ENCODE measurements around the gene THBS2. TPM values are rescaled to one million over a fixed set of nuclear protein-coding genes. Genes with fewer than 3 reads are reported as not detected.

THBS2 gene
- total RNA-seq, 2 donors from 2014 or later: 16.2 to 24.5 TPM

DNA sequence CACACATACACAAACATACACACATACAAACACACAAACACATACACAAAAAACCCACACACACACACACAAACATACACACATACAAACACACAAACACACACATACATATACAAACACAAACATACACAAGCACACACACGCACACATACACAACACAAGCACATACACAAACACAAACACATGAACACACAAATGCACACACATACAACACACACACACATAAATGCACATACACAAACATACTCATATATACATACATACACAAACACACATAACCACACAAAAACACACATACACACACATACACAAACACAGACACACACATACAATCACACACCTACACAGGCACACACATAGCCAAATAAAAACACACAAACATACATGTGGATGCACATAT, 30.3 kb upstream of the THBS2 start:
- no peak overlapping the region for H3K27ac ChIP-seq
- TF ChIP-seq, protein P1, sequence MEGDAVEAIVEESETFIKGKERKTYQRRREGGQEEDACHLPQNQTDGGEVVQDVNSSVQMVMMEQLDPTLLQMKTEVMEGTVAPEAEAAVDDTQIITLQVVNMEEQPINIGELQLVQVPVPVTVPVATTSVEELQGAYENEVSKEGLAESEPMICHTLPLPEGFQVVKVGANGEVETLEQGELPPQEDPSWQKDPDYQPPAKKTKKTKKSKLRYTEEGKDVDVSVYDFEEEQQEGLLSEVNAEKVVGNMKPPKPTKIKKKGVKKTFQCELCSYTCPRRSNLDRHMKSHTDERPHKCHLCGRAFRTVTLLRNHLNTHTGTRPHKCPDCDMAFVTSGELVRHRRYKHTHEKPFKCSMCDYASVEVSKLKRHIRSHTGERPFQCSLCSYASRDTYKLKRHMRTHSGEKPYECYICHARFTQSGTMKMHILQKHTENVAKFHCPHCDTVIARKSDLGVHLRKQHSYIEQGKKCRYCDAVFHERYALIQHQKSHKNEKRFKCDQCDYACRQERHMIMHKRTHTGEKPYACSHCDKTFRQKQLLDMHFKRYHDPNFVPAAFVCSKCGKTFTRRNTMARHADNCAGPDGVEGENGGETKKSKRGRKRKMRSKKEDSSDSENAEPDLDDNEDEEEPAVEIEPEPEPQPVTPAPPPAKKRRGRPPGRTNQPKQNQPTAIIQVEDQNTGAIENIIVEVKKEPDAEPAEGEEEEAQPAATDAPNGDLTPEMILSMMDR (IDR thresholded peaks at IDR 0.05): no peak
- no peaks in the 10 kb centered on the region for H3K27me3 ChIP-seq
- no peak for DNase-seq (ENCODE audit: low spot score)
- no peaks in the 10 kb centered on the region for H3K4me1 ChIP-seq
- no peaks in the 10 kb centered on the region for H3K36me3 ChIP-seq
- no peak overlapping the region for H3K4me3 ChIP-seq
- H3K9me3 ChIP-seq: no peaks in the 10 kb centered on the region

DNA sequence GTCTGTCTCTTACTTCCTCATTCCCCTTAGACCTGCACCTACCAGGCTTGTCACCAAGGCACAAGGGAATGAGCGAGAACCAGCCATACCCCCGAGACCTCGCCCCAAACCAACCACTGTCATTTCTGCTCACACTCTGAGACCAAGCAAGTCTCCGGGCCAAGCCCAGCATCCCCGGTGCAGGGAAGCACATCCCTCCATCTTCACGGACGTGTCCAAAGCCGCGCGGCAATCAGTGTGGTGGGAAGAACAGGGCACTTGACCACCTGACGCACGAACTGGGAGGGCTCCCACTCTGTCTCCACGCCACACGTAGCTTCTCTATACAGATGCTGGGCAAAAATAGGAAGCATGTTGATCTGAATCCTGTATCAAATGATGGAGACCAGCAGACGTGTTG, 28.4 kb upstream of the THBS2 start:
- H3K36me3 ChIP-seq: no peaks in the 10 kb centered on the region
- TF ChIP-seq, protein P1 (IDR thresholded peaks at IDR 0.05): no peak
- no peak for DNase-seq (ENCODE audit: low spot score)
- H3K27me3 ChIP-seq: no peaks in the 10 kb centered on the region
- H3K27ac ChIP-seq: no peak overlapping the region
- H3K9me3 ChIP-seq: no peaks in the 10 kb centered on the region
- H3K4me3 ChIP-seq: no peak overlapping the region
- H3K4me1 ChIP-seq: no peaks in the 10 kb centered on the region

DNA sequence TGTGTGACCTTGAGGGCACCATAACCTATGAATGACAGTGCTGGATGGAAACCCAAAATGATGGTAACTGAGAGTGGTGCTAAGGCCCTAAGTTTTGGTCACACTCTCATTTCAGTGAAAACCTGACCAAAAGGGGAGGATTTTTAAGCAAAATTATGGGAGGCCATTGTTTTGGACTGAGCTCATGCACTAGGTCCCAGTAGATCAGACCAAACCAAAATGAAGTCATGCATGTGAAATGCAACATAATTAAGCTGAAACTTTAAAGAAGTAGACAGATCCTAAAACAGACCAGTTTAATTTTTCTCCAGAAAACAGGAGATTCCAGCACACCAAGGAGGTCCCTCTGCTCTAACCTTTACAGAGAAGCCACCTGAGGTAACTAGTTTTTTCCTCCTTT, 24.0 kb upstream of the THBS2 start:
- H3K27ac ChIP-seq: no peak overlapping the region
- DNase-seq (ENCODE audit: low spot score): no peak
- H3K4me3 ChIP-seq: no peak overlapping the region
- TF ChIP-seq, protein P1 (IDR thresholded peaks at IDR 0.05): no peak
- no peaks in the 10 kb centered on the region for H3K4me1 ChIP-seq
- H3K36me3 ChIP-seq: no peaks in the 10 kb centered on the region
- H3K27me3 ChIP-seq: no peaks in the 10 kb centered on the region
- no peaks in the 10 kb centered on the region for H3K9me3 ChIP-seq

- Histone ChIP-seq H3K36me3 (no peaks in the 10 kb centered on the region), H3K27me3 (no peaks in the 10 kb centered on the region), H3K27ac (no peak overlapping the region), H3K9me3 (no peaks in the 10 kb centered on the region), H3K4me1 (no peaks in the 10 kb centered on the region), H3K4me3 (no peak overlapping the region)
- TF ChIP-seq, protein P1 (IDR thresholded peaks at IDR 0.05): no peak
- no peak for DNase-seq (ENCODE audit: low spot score)
Observed at GRCh38 chr6:169274781-169275180, 21.1 kb upstream of the THBS2 start.

GRCh38 chr6:169273511-169273910, 19.9 kb upstream of the THBS2 start:
- no peak overlapping the region for H3K4me3 ChIP-seq
- TF ChIP-seq, protein P1 (IDR thresholded peaks at IDR 0.05): no peak
- H3K27me3 ChIP-seq: no peaks in the 10 kb centered on the region
- no peak overlapping the region for H3K27ac ChIP-seq
- H3K36me3 ChIP-seq: no peaks in the 10 kb centered on the region
- no peaks in the 10 kb centered on the region for H3K4me1 ChIP-seq
- DNase-seq (ENCODE audit: low spot score): no peak
- H3K9me3 ChIP-seq: no peaks in the 10 kb centered on the region

DNA sequence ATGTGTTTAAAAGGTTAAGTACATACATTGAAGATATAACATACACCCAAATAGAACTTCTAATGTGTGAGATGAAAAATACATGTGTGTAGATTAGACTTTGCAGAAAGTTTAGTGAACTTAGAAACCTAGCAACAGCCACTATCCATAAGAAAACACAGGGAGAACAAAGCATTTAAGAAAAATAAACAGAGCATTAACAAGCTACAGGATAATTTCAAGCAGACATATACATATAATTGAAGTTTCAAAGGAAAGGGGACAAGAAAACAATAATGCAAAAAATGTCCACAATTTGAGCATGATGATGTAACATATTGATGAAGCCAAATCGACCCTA, 18.2 kb upstream of the THBS2 start:
- TF ChIP-seq, protein P1 (IDR thresholded peaks at IDR 0.05): no peak

More for the DNA sequence above, 18.2 kb upstream of the THBS2 start:
- Histone ChIP-seq H3K4me3 (no peak overlapping the region), H3K36me3 (no peaks in the 10 kb centered on the region), H3K9me3 (no peaks in the 10 kb centered on the region), H3K4me1 (no peaks in the 10 kb centered on the region), H3K27ac (no peak overlapping the region), H3K27me3 (no peaks in the 10 kb centered on the region)
- no peak for DNase-seq (ENCODE audit: low spot score)
